ENCODE data around the gene CELSR1.
A peak's percentile ranks its signal among the peaks of the same experiment; 100 is the strongest.

CELSR1 gene

GRCh38 chr22:46442217-46442853 lies 95.1 kb downstream of the CELSR1 start:
- no peaks in the 10 kb centered on the region for H3K36me3 Mint-ChIP-seq (ENCODE audit: insufficient read depth)
- peaks cover 0 to 4% of the 10 kb centered on the region in 2 donors for H3K4me1 Mint-ChIP-seq (ENCODE audit: low read depth in 2 of 2)
- DNase-seq (no peak), ATAC-seq (replicated peaks) (no peak)
- H3K27me3 Mint-ChIP-seq, result peaks cover 11 to 16% of the 10 kb centered on the region in 2 donors
- no peaks in the 10 kb centered on the region for H3K9me3 Mint-ChIP-seq
- no peak overlapping the region for H3K27ac Mint-ChIP-seq
- H3K4me3 Mint-ChIP-seq, result no peak overlapping the region

GRCh38 chr22:46439576-46440465 lies 97.6 kb downstream of the CELSR1 start:
- Mint-ChIP-seq H3K27ac (no peak overlapping the region), H3K27me3 (peaks cover 0 to 6% of the 10 kb centered on the region in 2 donors), H3K4me1 (ENCODE audit: low read depth in 2 of 2) (no peaks in the 10 kb centered on the region), H3K4me3 (no peak overlapping the region), H3K36me3 (ENCODE audit: insufficient read depth) (no peaks in the 10 kb centered on the region), H3K9me3 (no peaks in the 10 kb centered on the region)
- ATAC-seq (replicated peaks) (no peak), DNase-seq (no peak)

GRCh38 chr22:46439111-46439510 lies 98.3 kb downstream of the CELSR1 start:
- Mint-ChIP-seq H3K36me3 (ENCODE audit: insufficient read depth) (no peaks in the 10 kb centered on the region), H3K4me1 (ENCODE audit: low read depth in 2 of 2) (no peaks in the 10 kb centered on the region), H3K27ac (no peak overlapping the region), H3K9me3 (no peaks in the 10 kb centered on the region), H3K27me3 (peaks cover 0 to 6% of the 10 kb centered on the region in 2 donors), H3K4me3 (no peak overlapping the region)
- ATAC-seq (replicated peaks) (no peak), DNase-seq (no peak)

GRCh38 chr22:46437671-46438440 lies 99.6 kb downstream of the CELSR1 start:
- Mint-ChIP-seq H3K9me3 (no peaks in the 10 kb centered on the region), H3K4me3 (no peak overlapping the region), H3K36me3 (ENCODE audit: insufficient read depth) (peaks cover 1% of the 10 kb centered on the region), H3K27ac (no peak overlapping the region), H3K4me1 (ENCODE audit: low read depth in 2 of 2) (peaks cover 0 to under 1% of the 10 kb centered on the region in 2 donors), H3K27me3 (peaks cover 0 to 6% of the 10 kb centered on the region in 2 donors)
- ATAC-seq (replicated peaks), result no peak
- DNase-seq, result no peak

- H3K27ac Mint-ChIP-seq, result no peak overlapping the region
- H3K4me3 Mint-ChIP-seq, result no peak overlapping the region
- H3K4me1 Mint-ChIP-seq (ENCODE audit: low read depth in 2 of 2), result peaks cover 5 to 8% of the 10 kb centered on the region in 2 donors
- DNase-seq (no peak), ATAC-seq (replicated peaks) (no peak)
- peaks cover 5% of the 10 kb centered on the region for H3K36me3 Mint-ChIP-seq (ENCODE audit: insufficient read depth)
- H3K9me3 Mint-ChIP-seq, result no peaks in the 10 kb centered on the region
- H3K27me3 Mint-ChIP-seq, result peaks cover 0 to 6% of the 10 kb centered on the region in 2 donors
Measured at GRCh38 chr22:46436595-46437175, 100.7 kb downstream of the CELSR1 start.

- Mint-ChIP-seq H3K27ac (peak overlapping the region in 1 of 2 donors; percentile 96), H3K36me3 (ENCODE audit: insufficient read depth) (peaks cover 5% of the 10 kb centered on the region), H3K4me1 (ENCODE audit: low read depth in 2 of 2) (peaks cover 5 to 8% of the 10 kb centered on the region in 2 donors), H3K4me3 (peak overlapping the region; percentile 81 to 85), H3K9me3 (no peaks in the 10 kb centered on the region), H3K27me3 (peaks cover 0 to 2% of the 10 kb centered on the region in 2 donors)
- ATAC-seq (replicated peaks), result no peak
- DNase-seq, result no peak
Measured at GRCh38 chr22:46433318-46433717, 104.1 kb downstream of the CELSR1 start.

- H3K4me3 Mint-ChIP-seq, result peak overlapping the region; percentile 81 to 85
- DNase-seq (peak; percentile 34 to 40 (median 36)), ATAC-seq (replicated peaks) (peak; percentile 84)
- peaks cover 5 to 8% of the 10 kb centered on the region in 2 donors for H3K4me1 Mint-ChIP-seq (ENCODE audit: low read depth in 2 of 2)
- no peaks in the 10 kb centered on the region for H3K9me3 Mint-ChIP-seq
- H3K27ac Mint-ChIP-seq, result peak overlapping the region; percentile 90 to 96
- no peaks in the 10 kb centered on the region for H3K27me3 Mint-ChIP-seq
- peaks cover 5% of the 10 kb centered on the region for H3K36me3 Mint-ChIP-seq (ENCODE audit: insufficient read depth)
Measured at GRCh38 chr22:46432164-46433068, 105.0 kb downstream of the CELSR1 start.

- Mint-ChIP-seq H3K9me3 (no peaks in the 10 kb centered on the region), H3K36me3 (ENCODE audit: insufficient read depth) (peaks cover 5% of the 10 kb centered on the region), H3K4me1 (ENCODE audit: low read depth in 2 of 2) (peaks cover 6 to 10% of the 10 kb centered on the region in 2 donors), H3K27me3 (no peaks in the 10 kb centered on the region), H3K4me3 (peak overlapping the region; percentile 20 to 81), H3K27ac (peak overlapping the region; percentile 90 to 96)
- DNase-seq, result no peak
- ATAC-seq (replicated peaks), result no peak
Measured at GRCh38 chr22:46430961-46431838, 106.2 kb downstream of the CELSR1 start.

- H3K27ac Mint-ChIP-seq, result no peak overlapping the region
- no peak for ATAC-seq (replicated peaks)
Measured at GRCh38 chr22:46429325-46429853, 108.0 kb downstream of the CELSR1 start.

GRCh38 chr22:46428602-46429324 lies 108.7 kb downstream of the CELSR1 start:
- Mint-ChIP-seq H3K9me3 (no peaks in the 10 kb centered on the region), H3K4me3 (no peak overlapping the region)

More at GRCh38 chr22:46429325-46429853, 108.0 kb downstream of the CELSR1 start:
- no peak for DNase-seq
- Mint-ChIP-seq H3K9me3 (no peaks in the 10 kb centered on the region), H3K4me3 (no peak overlapping the region), H3K36me3 (ENCODE audit: insufficient read depth) (peaks cover 5% of the 10 kb centered on the region), H3K27me3 (no peaks in the 10 kb centered on the region), H3K4me1 (ENCODE audit: low read depth in 2 of 2) (peaks cover 12 to 20% of the 10 kb centered on the region in 2 donors)

GRCh38 chr22:46428171-46428570 lies 109.2 kb downstream of the CELSR1 start:
- no peaks in the 10 kb centered on the region for H3K27me3 Mint-ChIP-seq
- DNase-seq (no peak), ATAC-seq (replicated peaks) (no peak)
- H3K9me3 Mint-ChIP-seq, result no peaks in the 10 kb centered on the region
- H3K4me1 Mint-ChIP-seq (ENCODE audit: low read depth in 2 of 2), result peaks cover 12 to 20% of the 10 kb centered on the region in 2 donors
- no peak overlapping the region for H3K27ac Mint-ChIP-seq
- no peak overlapping the region for H3K4me3 Mint-ChIP-seq
- peaks cover 8% of the 10 kb centered on the region for H3K36me3 Mint-ChIP-seq (ENCODE audit: insufficient read depth)

More at GRCh38 chr22:46428602-46429324, 108.7 kb downstream of the CELSR1 start:
- H3K27me3 Mint-ChIP-seq, result no peaks in the 10 kb centered on the region
- H3K4me1 Mint-ChIP-seq (ENCODE audit: low read depth in 2 of 2), result peaks cover 12 to 20% of the 10 kb centered on the region in 2 donors
- DNase-seq (no peak), ATAC-seq (replicated peaks) (no peak)
- peaks cover 5% of the 10 kb centered on the region for H3K36me3 Mint-ChIP-seq (ENCODE audit: insufficient read depth)
- H3K27ac Mint-ChIP-seq, result no peak overlapping the region
